GM08714 (cell line): ENCODE measurements around the gene CEBPZOS.

Experiments used
- H3K4me3 ChIP-seq: fragments of 200-500 bp; sonication (Bioruptor generic); 2 replicates; pipeline ENCODE4 v1.5.1; 2014; ENCODE audit warnings: mild to moderate bottlenecking, low read length, inconsistent platforms
- ZNF274 ChIP-seq: IDR thresholded peaks from 2 replicates; pipeline ENCODE4 v1.6.1; 2012; ENCODE audit warnings: mild to moderate bottlenecking, low read depth, low read length

Gene CEBPZOS

GRCh38 chr2:37196320-37197195, at the start of gene CEBPZOS:
TSS of gene CEBPZOS (plus strand) at chr2:37196496. CDS start at chr2:37199705, 3,209 bp downstream.
- peak within 1 kb of the TSS; percentile 74 for H3K4me3 ChIP-seq
- no peak for TF ChIP-seq ZNF274

GRCh38 chr2:37148325-37148724, 48.0 kb upstream of the CEBPZOS start:
- no peak overlapping the region for H3K4me3 ChIP-seq
- no peak for TF ChIP-seq ZNF274

- TF ChIP-seq ZNF274 = no peak
- no peak overlapping the region for H3K4me3 ChIP-seq
Observed at GRCh38 chr2:37149626-37150322, 46.5 kb upstream of the CEBPZOS start.

GRCh38 chr2:37153224-37153623, 43.1 kb upstream of the CEBPZOS start:
- no peak for TF ChIP-seq ZNF274
- H3K4me3 ChIP-seq = no peak overlapping the region

- H3K4me3 ChIP-seq = peak overlapping the region; percentile 96
- TF ChIP-seq ZNF274 = no peak
Observed at GRCh38 chr2:37154785-37155184, 41.5 kb upstream of the CEBPZOS start.

- peak overlapping the region; percentile 96 for H3K4me3 ChIP-seq
- no peak for TF ChIP-seq ZNF274
Observed at GRCh38 chr2:37156071-37156856, 40.0 kb upstream of the CEBPZOS start.

DNA sequence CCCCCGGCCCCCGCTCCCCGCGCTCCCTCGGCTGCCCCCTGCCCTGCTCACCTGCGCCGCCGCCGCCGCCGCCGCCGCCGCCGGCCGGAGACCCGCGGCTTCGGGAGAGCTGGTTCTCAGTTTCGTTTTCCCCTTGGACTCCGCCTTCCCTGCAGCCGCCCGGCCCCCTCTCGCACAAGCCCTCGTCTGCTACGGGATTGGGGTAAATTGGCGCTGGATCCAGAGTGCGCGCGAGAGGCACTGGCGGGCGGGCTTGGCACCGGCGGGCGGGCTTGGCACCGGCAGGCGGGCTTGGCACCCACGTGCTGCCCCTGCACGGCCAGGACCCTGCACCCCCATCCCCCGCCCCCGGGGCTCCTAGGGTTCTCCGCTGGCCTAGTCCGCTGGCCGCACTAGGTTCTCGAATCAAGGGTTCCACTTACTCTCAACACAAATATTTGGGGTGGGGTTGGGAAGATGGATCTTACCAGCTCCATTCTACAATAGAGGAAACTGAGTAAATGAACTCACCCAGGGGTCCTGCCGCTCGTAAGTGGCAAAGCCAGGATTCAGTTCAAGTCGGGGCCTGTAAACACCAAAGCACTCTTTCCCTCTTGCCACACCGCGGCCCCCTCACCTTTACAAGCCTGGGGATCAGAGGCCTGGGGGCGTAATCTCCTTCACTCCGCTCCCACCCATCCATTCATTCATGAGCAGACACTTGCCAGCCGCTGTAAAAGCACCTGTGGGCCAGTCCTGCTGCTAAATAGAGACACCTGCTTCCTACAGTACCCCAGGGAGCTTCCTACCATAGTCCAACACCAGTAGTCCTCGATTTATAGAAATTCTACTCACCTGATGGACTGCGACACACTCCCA, 39.2 kb upstream of the CEBPZOS start, which contains the start of gene EIF2AK2:
Gene EIF2AK2, minus strand, starts transcription at position 124 of the 858 bp plus-strand sequence. CDS start 9,174 bp downstream, outside the sequence.
- peak within 1 kb of the TSS; percentile 96 for H3K4me3 ChIP-seq
- no peak for TF ChIP-seq ZNF274

GRCh38 chr2:37164757-37165156, 31.5 kb upstream of the CEBPZOS start:
- no peak for TF ChIP-seq ZNF274
- no peak overlapping the region for H3K4me3 ChIP-seq

DNA sequence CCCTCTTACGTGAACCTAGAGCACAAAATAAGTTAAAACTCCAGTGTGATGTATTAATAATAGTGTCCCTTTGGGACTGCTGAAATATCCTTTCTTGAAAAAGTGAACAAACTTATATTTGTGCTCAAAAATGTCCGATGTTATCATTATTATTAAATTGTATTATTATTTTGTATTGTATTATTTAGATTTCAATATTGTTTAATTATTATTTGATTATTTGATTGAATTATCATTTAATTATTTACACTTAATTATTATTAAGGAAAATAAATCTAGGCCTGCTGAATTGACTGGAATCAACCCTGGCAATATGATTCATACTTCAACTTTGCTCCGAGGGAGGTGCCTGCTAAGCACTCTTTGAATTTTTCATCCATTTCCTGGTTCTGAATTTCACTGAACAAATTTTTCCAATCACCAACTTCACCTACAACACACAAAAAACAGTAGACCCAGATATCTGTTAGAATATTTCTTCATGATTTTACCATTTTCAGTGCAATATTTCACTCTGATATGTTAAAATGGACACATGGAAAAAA, 28.6 kb upstream of the CEBPZOS start:
- H3K4me3 ChIP-seq = no peak overlapping the region
- no peak for TF ChIP-seq ZNF274

DNA sequence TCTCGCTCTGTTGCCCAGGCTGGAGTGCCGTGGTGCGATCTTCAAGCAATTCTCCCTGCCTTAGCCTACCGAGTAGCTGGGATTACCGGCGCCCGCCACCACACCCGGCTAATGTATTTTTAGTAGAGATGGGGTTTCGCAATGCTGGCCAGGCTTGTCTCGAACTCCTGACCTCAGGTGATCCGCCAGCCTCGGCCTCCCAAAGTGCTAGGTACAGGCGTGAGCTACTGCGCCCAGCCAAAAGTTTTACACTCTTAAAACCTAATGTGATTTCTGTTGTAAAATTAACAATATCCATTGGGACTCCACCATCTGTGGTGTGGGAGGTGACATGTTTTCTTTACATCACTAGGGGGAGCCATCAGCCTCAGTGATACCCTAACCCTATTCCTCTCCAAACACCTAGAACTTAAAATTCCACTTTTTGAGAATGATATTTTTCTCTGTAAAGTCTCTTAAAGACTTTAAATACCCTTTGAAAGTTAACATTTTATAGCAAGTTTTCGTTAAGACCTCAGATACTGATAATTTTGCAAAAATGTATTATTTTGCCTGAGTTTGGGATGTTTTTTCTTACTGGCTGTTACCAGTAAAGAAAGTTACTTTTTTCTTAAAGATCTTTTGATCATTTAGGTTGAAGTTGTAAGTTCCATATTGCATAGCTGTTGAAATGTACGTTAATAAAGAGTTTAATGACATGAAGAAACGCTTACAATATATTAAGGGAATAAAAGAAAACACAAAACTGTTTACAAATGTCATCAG, 27.9 kb upstream of the CEBPZOS start:
- no peak for TF ChIP-seq ZNF274
- H3K4me3 ChIP-seq = no peak overlapping the region

DNA sequence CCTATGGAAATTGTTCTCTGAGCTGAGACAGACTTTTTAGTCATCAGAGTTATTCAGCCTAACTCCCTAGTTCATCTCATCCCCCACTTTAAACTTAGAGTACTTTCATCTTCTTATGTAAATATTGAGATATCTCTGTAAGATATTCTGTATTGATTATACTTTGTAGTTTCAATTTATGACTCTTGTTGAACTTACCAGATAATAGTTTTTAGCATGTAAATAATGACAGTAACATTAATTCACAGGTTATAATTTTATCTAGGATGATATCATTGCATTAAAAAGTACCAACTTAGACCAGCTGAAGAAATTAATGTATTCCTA, 24.7 kb upstream of the CEBPZOS start:
- no peak overlapping the region for H3K4me3 ChIP-seq
- TF ChIP-seq ZNF274 = no peak

DNA sequence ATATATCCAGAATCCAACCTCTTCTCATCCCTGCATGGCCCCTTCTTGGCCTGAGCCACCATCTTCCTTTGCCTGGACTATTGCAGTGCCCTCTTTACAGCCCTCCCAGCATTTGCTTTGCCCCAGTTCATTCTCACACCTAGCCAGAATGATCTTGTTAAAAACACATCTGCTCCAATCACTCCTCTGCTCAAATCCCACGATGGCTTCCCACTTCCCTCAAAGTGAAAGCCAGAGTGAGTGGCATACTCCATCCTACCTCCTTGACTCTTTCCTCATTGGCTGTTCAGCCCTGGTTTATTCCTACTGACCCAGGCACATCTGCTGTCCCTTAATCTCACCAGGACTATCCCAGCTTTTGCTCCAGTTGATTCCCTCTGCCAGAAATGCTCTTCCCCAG, 22.6 kb upstream of the CEBPZOS start:
- H3K4me3 ChIP-seq = no peak overlapping the region
- no peak for TF ChIP-seq ZNF274

- no peak overlapping the region for H3K4me3 ChIP-seq
- TF ChIP-seq ZNF274 = no peak
Observed at GRCh38 chr2:37180006-37180639, 16.2 kb upstream of the CEBPZOS start.
